ENCODE measurements around the gene OR2A42.
"Not testable (repeated sequence)": the region's sequence is repeated elsewhere in the genome, so short reads cannot be mapped to it uniquely, and the experiment has no call there.

- not testable (repeated sequence) for TF ChIP-seq PRDM10 (tag by site-specific recombination; IDR thresholded peaks at IDR 0.05); ZBTB49 (tag by site-specific recombination; IDR thresholded peaks at IDR 0.05; ENCODE audit: low read depth); ZNF423 (tag by site-specific recombination; IDR thresholded peaks at IDR 0.05); PATZ1 (tag by site-specific recombination; IDR thresholded peaks at IDR 0.05); KLF16 (tag by site-specific recombination; IDR thresholded peaks at IDR 0.05); ZNF530 (tag by site-specific recombination; IDR thresholded peaks at IDR 0.05; ENCODE audit: low read depth); AEBP2 (tag by site-specific recombination; IDR thresholded peaks at IDR 0.05; ENCODE audit: borderline replicate concordance); ZNF274 (IDR thresholded peaks at IDR 0.05; ENCODE audit: low read length); ZNF274 (tag by site-specific recombination; IDR thresholded peaks at IDR 0.05; ENCODE audit: borderline replicate concordance)
- TF ChIP-seq, protein P1, sequence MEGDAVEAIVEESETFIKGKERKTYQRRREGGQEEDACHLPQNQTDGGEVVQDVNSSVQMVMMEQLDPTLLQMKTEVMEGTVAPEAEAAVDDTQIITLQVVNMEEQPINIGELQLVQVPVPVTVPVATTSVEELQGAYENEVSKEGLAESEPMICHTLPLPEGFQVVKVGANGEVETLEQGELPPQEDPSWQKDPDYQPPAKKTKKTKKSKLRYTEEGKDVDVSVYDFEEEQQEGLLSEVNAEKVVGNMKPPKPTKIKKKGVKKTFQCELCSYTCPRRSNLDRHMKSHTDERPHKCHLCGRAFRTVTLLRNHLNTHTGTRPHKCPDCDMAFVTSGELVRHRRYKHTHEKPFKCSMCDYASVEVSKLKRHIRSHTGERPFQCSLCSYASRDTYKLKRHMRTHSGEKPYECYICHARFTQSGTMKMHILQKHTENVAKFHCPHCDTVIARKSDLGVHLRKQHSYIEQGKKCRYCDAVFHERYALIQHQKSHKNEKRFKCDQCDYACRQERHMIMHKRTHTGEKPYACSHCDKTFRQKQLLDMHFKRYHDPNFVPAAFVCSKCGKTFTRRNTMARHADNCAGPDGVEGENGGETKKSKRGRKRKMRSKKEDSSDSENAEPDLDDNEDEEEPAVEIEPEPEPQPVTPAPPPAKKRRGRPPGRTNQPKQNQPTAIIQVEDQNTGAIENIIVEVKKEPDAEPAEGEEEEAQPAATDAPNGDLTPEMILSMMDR (tag by site-specific recombination; IDR thresholded peaks at IDR 0.05): not testable (repeated sequence)
- TF ChIP-seq, protein P2, sequence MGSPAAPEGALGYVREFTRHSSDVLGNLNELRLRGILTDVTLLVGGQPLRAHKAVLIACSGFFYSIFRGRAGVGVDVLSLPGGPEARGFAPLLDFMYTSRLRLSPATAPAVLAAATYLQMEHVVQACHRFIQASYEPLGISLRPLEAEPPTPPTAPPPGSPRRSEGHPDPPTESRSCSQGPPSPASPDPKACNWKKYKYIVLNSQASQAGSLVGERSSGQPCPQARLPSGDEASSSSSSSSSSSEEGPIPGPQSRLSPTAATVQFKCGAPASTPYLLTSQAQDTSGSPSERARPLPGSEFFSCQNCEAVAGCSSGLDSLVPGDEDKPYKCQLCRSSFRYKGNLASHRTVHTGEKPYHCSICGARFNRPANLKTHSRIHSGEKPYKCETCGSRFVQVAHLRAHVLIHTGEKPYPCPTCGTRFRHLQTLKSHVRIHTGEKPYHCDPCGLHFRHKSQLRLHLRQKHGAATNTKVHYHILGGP (tag by site-specific recombination; IDR thresholded peaks at IDR 0.05): not testable (repeated sequence)
- TF ChIP-seq, protein P3, sequence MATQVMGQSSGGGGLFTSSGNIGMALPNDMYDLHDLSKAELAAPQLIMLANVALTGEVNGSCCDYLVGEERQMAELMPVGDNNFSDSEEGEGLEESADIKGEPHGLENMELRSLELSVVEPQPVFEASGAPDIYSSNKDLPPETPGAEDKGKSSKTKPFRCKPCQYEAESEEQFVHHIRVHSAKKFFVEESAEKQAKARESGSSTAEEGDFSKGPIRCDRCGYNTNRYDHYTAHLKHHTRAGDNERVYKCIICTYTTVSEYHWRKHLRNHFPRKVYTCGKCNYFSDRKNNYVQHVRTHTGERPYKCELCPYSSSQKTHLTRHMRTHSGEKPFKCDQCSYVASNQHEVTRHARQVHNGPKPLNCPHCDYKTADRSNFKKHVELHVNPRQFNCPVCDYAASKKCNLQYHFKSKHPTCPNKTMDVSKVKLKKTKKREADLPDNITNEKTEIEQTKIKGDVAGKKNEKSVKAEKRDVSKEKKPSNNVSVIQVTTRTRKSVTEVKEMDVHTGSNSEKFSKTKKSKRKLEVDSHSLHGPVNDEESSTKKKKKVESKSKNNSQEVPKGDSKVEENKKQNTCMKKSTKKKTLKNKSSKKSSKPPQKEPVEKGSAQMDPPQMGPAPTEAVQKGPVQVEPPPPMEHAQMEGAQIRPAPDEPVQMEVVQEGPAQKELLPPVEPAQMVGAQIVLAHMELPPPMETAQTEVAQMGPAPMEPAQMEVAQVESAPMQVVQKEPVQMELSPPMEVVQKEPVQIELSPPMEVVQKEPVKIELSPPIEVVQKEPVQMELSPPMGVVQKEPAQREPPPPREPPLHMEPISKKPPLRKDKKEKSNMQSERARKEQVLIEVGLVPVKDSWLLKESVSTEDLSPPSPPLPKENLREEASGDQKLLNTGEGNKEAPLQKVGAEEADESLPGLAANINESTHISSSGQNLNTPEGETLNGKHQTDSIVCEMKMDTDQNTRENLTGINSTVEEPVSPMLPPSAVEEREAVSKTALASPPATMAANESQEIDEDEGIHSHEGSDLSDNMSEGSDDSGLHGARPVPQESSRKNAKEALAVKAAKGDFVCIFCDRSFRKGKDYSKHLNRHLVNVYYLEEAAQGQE (tag by site-specific recombination; IDR thresholded peaks at IDR 0.05): not testable (repeated sequence)
Observed at GRCh38 chr7:144287171-144287784, 47.9 kb upstream of the OR2A42 start.
